CD4-positive, alpha-beta T cell treated with Interleukin-17A for 4 hours (primary cell): ENCODE measurements around the gene PDILT.
A peak's percentile ranks its signal among the peaks of the same experiment; 100 is the strongest.

ENCODE experiments used
- DNase-seq: peaks from one replicate; pipeline ENCODE4 v3.0.0-alpha.2; 2020; ENCODE audit warnings: mixed read lengths

PDILT gene

DNA sequence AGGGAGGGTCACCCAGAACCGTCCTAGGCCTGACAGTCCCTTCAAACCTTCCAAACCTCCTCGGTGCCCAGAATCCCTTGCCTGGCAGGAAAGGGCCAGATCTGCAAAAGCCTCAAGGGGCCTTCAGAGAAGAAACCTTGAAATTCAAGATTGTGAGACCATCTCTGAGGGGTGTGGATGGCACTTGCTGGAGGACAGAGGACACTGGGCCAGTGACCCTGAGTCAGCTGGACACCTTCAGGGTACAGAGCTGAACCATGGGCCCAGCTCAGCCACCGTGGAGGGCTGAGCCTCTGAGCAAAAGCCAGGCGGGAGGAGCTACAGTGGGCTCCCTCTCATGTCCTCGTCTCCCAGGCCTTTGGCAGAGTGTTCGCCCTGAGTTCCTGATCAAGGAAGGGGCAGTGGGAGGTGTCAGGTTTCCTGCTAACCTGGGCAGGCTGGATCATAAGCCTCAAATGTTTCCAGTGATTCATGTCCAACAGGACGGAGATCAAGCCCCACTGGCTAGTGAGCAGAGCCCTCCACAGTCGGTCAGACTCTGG, 3.0 kb downstream of the PDILT start:
- no peak for DNase-seq

GRCh38 chr16:20401066-20401465, 3.5 kb downstream of the PDILT start:
- no peak for DNase-seq

GRCh38 chr16:20399185-20399584, 5.4 kb downstream of the PDILT start:
- DNase-seq, result no peak

- no peak for DNase-seq
Measured at GRCh38 chr16:20398603-20399002, 5.9 kb downstream of the PDILT start.

- no peak for DNase-seq
Measured at GRCh38 chr16:20397468-20398074, 7.0 kb downstream of the PDILT start.

GRCh38 chr16:20396846-20397467, 7.6 kb downstream of the PDILT start:
- DNase-seq, result no peak

- no peak for DNase-seq
Measured at GRCh38 chr16:20395946-20396345, 8.6 kb downstream of the PDILT start.

DNA sequence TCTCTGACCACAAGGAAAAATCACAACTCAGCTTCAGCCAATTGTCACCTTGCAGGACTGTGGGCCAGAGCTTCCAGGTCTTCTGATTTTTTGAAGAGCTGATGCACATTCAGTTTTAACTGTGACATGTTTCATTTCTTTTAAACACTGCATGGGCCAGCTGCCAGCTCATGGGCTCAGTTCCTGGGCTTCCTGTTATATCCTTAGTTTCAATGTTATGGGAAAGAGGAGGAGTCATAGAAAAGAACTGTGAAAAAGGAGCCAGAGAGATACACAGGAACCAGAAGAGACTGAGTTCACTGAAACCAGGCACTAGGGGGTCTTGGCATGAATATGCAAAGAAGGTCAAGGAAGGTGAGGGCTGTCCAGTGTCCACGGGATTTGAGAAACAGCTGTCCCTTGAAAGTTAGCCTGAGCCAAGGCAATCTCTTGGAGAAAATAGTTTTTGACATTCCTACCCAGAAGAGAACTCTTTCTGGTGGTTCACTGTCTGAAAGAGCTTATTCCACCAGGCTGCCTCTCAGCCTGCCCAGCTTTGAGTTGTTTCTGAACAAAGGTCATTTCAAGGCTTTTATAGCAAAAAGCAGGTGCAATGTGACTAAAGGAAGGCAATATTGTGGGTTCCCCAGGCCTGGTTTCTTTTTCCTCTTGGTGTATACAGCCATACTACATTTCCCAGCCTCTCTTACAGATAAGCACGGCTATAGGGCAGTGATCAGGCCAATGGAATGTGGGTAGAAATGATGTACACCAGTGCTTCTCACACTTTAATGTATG, 10.5 kb downstream of the PDILT start:
- DNase-seq, result no peak

DNA sequence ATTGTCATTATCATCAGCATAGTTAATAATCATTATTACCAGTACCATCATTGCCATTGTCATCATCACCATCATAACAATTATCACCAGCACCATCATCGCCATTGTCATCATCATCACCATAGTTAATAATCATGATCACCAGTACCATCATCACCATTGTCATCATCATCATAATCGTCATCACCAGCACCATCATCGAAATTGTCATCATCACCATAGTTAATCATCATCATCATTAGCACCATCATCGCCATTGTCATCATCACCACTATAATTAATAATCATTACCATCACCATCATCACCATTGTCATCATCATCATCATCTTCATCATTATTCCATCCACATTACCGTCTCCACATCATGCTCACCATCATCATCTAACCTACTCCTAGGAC, 13.5 kb downstream of the PDILT start:
- DNase-seq, result no peak

DNA sequence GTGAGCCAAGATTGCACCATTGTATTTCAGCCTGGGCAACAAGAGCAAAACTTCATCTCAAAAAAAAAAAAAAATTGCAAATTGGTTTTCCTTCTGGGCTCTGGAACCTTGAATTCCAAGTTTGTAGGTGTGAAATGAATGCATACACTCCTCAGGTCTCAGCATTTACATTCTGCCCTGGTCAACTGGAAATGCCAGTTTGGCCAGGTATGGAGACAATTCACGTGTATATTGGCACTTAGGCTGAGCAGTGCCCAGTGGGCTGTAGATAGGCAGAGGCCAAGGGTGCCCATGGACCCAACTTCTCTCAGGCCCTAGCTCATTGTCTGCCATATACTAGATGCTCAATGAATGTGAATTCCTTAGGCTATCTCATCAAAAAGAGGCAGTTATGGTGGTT, 15.7 kb downstream of the PDILT start:
- no peak for DNase-seq

GRCh38 chr16:20387978-20388377, 16.6 kb downstream of the PDILT start:
- no peak for DNase-seq

DNA sequence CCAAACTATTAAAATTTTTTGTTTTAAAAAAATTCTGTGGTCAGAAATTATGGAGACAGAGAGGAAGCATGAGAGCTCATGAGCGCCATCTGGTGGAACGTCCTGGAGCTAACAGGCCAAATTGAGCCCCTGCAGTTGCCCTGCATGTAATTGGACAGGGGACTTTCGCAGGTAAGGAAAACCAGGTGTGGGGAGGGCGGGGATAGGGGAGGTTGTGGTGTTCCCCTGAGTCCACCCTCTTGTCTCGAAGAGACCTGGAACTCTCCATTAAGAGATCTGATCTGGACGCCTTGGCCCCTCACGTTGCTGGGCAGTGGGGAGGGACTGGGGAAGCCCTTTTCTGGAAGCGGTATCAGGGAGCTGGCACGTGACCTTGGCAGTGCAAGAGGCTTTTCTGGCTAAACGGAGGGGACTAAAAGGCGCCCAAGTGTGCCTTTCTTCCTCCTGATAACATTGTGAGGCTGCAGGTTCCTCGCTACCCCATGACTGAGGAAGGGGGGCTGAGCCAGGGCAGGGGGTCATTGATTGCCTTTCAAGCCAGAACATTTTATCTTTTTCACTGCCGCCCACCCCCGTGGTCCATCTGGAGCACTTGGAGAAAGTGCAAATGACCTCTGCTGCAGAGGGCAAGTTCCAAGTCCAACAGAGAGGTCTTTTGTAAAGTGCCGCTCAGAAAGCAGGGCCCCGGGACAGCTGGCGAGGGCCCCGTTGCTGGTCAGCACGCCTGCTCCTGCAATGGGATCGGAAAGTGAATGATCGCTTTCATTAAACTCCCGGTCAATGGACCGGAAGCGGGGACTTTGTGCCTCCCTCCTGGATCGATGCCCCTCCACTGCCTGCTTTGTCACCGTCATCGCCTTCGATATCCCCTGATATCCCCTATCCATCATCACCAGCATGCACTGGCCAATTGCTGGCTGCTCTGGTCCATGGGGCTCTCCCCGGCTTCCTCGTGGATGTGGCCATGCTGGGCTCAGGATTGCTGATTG, 18.4 kb downstream of the PDILT start:
- DNase-seq, result peak; percentile 63

GRCh38 chr16:20383106-20384029, 21.2 kb downstream of the PDILT start:
- peak; percentile 44 for DNase-seq

GRCh38 chr16:20382202-20382948, 22.2 kb downstream of the PDILT start:
- no peak for DNase-seq

GRCh38 chr16:20380782-20381181, 23.8 kb downstream of the PDILT start:
- no peak for DNase-seq

- no peak for DNase-seq
Measured at GRCh38 chr16:20377181-20377580, 27.4 kb downstream of the PDILT start.

GRCh38 chr16:20372701-20373100, 31.8 kb downstream of the PDILT start:
- DNase-seq, result no peak

DNA sequence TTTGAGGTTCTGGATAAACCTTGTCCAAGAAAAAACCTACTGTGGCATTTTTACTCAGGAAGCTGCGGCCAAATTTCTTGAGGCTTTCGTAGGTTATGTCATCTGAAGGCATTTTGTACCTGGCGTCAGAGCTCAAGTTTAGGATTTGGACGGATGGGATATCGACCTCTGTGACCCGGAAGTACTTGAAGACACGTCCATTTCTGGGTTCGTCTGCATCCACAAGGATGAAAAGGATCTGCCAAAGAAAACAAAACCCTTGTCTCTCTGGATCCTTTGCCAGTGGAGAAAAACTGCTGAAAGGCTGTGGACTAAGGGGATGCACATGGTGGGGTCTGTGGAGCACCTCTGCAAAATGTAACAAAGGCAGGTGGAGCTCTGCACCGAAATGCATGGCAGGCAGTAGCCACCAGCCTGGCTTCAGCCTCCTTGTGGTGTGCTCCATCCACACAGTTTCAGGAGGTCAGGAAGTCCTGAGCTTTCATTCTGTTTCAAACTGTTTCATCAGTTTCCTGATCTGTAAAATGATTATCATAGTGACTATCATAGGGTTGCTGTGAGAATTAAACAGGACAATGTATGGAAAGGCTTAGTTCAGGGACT, 35.0 kb downstream of the PDILT start:
- no peak for DNase-seq

DNA sequence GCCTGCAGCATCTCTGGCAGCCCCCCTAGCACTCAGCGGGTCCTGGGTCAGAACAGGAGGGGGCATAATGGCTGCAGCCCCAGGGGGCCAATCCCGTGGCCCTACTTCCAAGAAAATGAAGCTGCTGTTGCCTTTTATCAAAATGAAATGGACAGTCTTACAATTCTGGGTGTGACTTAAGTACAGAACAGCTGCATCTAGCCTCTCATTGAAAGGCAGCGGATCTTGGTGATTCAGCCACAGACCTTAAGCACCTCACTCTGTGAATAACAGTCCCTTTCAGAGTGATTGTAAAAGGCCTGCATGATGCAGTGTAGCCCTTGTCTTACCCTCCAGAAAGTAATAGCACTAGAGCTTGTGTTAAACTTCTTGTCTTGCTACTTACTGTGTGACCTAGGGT, 40.5 kb downstream of the PDILT start:
- no peak for DNase-seq

DNA sequence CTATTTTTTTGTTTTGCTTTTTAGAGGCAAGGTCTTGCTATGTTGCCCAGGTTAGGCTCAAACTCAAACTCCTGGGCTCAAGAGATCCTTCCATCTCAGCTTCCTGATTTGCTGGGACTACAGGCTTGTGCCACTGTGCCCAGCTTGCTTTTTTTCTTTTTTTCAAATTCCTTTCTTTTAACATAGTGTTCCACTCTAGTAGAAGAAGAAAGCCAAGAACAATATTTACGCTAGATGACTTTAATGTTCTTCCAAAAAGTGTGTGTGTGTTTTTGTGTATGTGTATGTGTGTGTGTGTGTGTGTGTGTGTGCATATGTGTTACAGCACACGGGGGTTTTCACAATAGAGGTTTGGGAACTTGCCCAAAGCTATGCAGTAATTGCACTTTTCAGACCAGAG, 41.3 kb downstream of the PDILT start:
- DNase-seq, result no peak
